Ascending aorta (tissue), 2 donors: ENCODE results near the gene G6PD. TPM values are rescaled to one million over a fixed set of nuclear protein-coding genes. Genes with fewer than 3 reads are reported as not detected.
A peak's percentile ranks its signal among the peaks of the same experiment; 100 is the strongest.

Source experiments
- DNase-seq, 2 donors: peaks; one replicate each; pipeline ENCODE4 v3.0.0-alpha.2; 2019; ENCODE audit warnings: low spot score in 2 of 2
- H3K27ac ChIP-seq, 2 donors: fragments of 200-600 bp; sonication (generic); one replicate each; pipeline ENCODE4 v1.5.1; 2016 to 2017; ENCODE audit warnings: mild to moderate bottlenecking in 1 of 2
- H3K27me3 ChIP-seq: fragments of 200-600 bp; sonication (generic); one replicate; pipeline ENCODE4 v1.5.1; 2017
- H3K36me3 ChIP-seq, 2 donors: fragments of 200-600 bp; sonication (generic); one replicate each; pipeline ENCODE4 v1.5.1; 2016
- H3K4me1 ChIP-seq, 2 donors: fragments of 200-600 bp; sonication (generic); one replicate each; pipeline ENCODE4 v1.5.1; 2016 to 2017; ENCODE audit warnings: mild to moderate bottlenecking in 1 of 2
- H3K4me3 ChIP-seq, 2 donors: fragments of 200-600 bp; sonication (generic); one replicate each; pipeline ENCODE4 v1.5.1; 2016 to 2017; ENCODE audit warnings: mild to moderate bottlenecking in 1 of 2
- H3K9me3 ChIP-seq, 2 donors: fragments of 200-600 bp; sonication (generic); one replicate each; pipeline ENCODE4 v1.5.1; 2016
- CTCF ChIP-seq, 3 experiments: fragments of 200-600 bp in 2 of 3; fragments of 450-650 bp in 1 of 3; sonication (generic) in 2 of 3; IDR thresholded peaks; one replicate each; pipeline ENCODE4 v1.5.1; 2016 to 2019; ENCODE audit warnings: antibody characterized with exemption in 3 of 3, mild to moderate bottlenecking in 1 of 3, moderate library complexity in 1 of 3
- intact Hi-C: fragments of 100-400 bp; cut with DNase I; formaldehyde crosslinking; loops from one replicate; pipeline ENCODE4 v1.15.1; 2023
- total RNA-seq: library from RNA; depleted of rRNA; stranded (reverse); fragments of >200 nt; gene quantifications from one replicate; pipeline ENCODE4 v1.1.0, GENCODE V29; 2016

G6PD gene
- total RNA-seq, 1 donor from 2014 or later = 89.7 TPM

DNA sequence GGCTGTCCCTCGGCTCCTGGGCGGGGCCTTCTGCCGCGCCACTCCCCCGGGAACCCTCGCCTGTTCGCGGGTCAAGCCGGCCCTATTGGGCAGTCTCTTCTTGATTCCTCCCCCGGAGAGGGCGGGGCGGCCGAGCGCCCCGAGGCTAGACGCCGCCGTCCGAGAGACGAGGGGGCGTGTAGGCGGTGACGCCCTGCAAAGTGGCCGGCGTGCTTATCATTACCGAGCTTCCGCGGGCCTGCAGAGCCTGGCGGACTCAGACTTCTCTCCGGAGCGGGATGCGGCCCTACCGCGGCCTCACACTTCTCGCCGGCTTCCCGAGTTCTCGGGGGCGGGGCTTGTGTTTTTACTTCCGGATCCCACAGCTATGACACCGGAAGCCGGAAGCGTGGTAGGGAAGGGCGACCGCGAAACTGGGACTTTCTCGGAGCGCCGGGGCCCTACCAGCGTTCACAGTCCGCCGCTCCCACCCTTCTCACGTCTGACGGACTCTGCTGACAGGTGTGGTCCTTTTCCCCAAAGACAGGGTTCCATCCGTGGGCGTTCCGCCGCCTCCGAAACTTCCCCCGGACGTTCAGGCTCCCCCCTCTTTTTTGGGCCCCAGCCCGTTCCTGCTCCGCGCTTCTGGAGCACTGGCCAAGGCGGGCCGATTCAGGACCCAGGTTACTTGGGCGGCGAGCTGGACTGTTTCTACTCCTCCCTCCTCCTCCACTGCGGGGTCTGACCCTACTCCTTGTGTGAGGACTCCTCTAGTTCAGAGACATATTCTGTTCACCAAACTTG, 790 bp upstream of the G6PD start, which contains the start of gene IKBKG:
IKBKG (plus strand) TSS at position 376 of the 783 bp plus-strand sequence. CDS start 4,383 bp downstream, outside the sequence.
- no peaks in the 10 kb centered on the region for H3K27me3 ChIP-seq
- no peak for TF ChIP-seq CTCF (IDR thresholded peaks at IDR 0.05)

GRCh38 chrX:154545673-154546274, 872 bp downstream of the G6PD start:
- no peak for TF ChIP-seq CTCF (IDR thresholded peaks at IDR 0.05)
- intact Hi-C loops = no loop called here
- Histone ChIP-seq H3K4me3 (peak overlapping the region; percentile 63 to 70), H3K36me3 (no peaks in the 10 kb centered on the region), H3K9me3 (no peaks in the 10 kb centered on the region), H3K4me1 (peaks cover 13 to 24% of the 10 kb centered on the region in 2 donors), H3K27me3 (no peaks in the 10 kb centered on the region), H3K27ac (peak overlapping the region; percentile 62 to 81)
- no peak for DNase-seq

More for the DNA sequence above, 790 bp upstream of the G6PD start, which contains the start of gene IKBKG:
- DNase-seq = peak; percentile 57 to 93
- intact Hi-C loops = no loop called here
- H3K4me3 ChIP-seq = peak within 1 kb of the TSS; percentile 63 to 70
- no peaks in the 10 kb centered on the region for H3K9me3 ChIP-seq
- H3K27ac ChIP-seq = peak within 1 kb of the TSS; percentile 81 to 83
- peaks cover 0 to 4% of the 10 kb centered on the region in 2 donors for H3K36me3 ChIP-seq
- H3K4me1 ChIP-seq = peaks cover 6 to 11% of the 10 kb centered on the region in 2 donors

DNA sequence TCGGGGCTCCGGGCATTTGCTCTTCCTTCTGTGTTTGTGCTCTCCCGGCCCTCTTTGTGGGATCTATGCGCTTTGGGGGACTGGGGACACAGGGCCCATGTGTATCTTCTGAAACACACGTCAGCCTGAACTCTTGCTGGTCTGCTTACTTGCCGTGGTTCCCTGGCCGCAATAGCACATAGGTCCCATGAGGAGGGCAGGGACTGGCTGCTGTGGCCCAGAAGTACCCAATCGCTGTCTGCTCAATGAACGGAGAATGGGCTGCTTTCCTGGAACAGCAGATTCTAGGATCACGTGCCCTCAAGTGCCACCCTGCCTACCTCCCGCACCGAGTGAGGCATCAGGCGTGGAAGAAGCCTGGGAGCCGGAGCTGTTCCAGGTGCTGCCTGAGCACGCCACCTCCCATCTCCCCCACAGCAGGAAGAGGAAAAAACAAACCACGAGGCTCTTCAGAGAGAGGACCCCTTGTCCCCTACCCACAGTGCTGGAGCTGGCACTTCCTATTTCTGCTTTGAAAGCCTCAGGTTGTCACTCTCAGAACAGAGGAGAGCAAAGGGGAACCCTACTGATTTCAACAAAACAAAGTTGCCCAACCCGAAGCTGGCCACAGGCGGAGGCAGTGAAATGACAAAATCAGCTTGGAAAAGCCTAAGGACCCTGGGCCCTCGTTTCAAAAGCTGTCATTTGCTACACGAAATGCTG, 3.8 kb downstream of the G6PD start:
- no peak for TF ChIP-seq CTCF (IDR thresholded peaks at IDR 0.05)
- H3K36me3 ChIP-seq = no peaks in the 10 kb centered on the region
- H3K4me1 ChIP-seq = peaks cover 10 to 28% of the 10 kb centered on the region in 2 donors
- H3K9me3 ChIP-seq = no peaks in the 10 kb centered on the region
- peak in 1 of 2 donors; percentile 79 for DNase-seq
- intact Hi-C loops = loop anchor here (5.0 kb wide), 1 partner anchor 571 kb away; the partner anchor contains the start of genes HCFC1 and TMEM187
- peak overlapping the region in 1 of 2 donors; percentile 29 for H3K4me3 ChIP-seq
- H3K27me3 ChIP-seq = no peaks in the 10 kb centered on the region
- H3K27ac ChIP-seq = peak overlapping the region; percentile 91 to 92

DNA sequence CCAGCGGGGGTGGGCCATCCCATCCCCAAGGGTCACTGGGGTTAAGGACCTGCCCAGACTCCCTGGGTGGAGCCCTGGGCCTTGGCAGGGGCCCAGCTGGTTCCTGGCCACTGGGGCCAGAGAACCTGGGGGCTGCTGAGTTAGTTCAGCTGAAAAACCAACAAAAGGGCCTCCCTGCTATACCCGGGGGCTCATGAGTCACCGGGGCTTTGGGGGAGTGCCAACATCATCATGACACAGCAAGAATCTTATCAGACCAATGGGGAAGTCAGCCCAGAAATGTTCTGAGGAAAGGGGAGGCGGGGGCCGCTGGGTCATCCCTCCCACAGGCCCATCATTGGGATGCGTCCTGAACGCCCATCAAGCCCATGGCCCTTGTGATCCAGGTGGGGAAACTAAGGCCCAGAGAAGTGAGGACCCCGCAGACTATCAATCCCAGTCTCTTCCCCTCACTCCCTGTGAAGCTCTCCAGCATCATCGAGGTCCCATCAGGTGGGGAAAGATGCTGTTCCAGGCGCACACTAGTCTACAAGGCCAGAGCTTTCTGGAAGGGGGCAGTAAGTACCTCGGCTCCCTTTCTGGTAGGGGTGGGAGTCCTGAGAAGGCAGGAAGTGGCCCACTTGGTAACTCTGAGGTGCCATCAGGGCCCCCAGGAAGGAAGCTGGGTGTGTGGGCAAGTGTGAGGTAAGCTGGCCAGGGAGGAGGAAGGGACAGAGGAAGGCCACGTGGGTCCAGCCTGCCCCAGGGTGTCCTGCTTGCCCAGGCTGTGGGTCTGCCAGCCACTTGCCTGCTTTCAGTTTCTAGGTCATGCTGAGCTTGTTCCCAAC, 4.5 kb downstream of the G6PD start:
- peak overlapping the region in 1 of 2 donors; percentile 29 for H3K4me3 ChIP-seq
- peak; percentile 67 to 96 for DNase-seq

More for the DNA sequence above, 4.5 kb downstream of the G6PD start:
- H3K4me1 ChIP-seq = peaks cover 10 to 28% of the 10 kb centered on the region in 2 donors
- H3K27me3 ChIP-seq = no peaks in the 10 kb centered on the region
- H3K36me3 ChIP-seq = no peaks in the 10 kb centered on the region
- intact Hi-C loops = loop anchor here (5.0 kb wide), 1 partner anchor 570 kb away; the partner anchor contains the start of genes HCFC1 and TMEM187
- peak overlapping the region; percentile 91 to 92 for H3K27ac ChIP-seq
- no peak for TF ChIP-seq CTCF (IDR thresholded peaks at IDR 0.05)
- H3K9me3 ChIP-seq = no peaks in the 10 kb centered on the region
